ENCODE results near the gene APOLD1.

DNA sequence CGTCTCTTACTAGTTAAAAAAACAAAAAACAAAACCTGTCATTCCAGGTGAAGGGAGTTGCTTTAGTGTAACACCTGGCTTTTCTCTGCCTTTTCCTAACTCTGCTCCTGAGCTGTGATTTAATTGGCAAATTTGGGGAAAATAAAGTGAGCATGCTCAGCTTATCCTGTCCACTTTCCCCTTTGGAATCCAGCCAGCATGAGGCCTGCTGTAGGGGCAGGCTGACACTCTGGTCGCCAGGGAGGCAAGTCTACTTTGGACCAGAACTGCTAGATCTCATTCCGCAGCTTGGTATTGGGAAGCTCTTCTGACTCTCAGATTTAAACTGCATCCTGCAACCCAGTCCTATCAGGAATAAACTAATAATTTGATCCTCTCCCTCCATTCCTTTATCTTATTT lies 38.2 kb upstream of the APOLD1 start:
- no peak for TF ChIP-seq EZH2 (optimal IDR thresholded peaks at IDR 0.05; ENCODE audit: low read depth, low read length)
- TF ChIP-seq, protein P1, sequence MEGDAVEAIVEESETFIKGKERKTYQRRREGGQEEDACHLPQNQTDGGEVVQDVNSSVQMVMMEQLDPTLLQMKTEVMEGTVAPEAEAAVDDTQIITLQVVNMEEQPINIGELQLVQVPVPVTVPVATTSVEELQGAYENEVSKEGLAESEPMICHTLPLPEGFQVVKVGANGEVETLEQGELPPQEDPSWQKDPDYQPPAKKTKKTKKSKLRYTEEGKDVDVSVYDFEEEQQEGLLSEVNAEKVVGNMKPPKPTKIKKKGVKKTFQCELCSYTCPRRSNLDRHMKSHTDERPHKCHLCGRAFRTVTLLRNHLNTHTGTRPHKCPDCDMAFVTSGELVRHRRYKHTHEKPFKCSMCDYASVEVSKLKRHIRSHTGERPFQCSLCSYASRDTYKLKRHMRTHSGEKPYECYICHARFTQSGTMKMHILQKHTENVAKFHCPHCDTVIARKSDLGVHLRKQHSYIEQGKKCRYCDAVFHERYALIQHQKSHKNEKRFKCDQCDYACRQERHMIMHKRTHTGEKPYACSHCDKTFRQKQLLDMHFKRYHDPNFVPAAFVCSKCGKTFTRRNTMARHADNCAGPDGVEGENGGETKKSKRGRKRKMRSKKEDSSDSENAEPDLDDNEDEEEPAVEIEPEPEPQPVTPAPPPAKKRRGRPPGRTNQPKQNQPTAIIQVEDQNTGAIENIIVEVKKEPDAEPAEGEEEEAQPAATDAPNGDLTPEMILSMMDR (IDR thresholded peaks at IDR 0.05; ENCODE audit: low read length), result no peak

Measured in MM.1S (cell line).